Stimulated activated CD8-positive, alpha-beta memory T cell treated with anti-CD3 and anti-CD28 coated beads, Interleukin-15, amount 100 ng/mL, for 24 hours (primary cell): ENCODE data around the gene FLNB.
"Not testable (repeated sequence)": the region's sequence is repeated elsewhere in the genome, so short reads cannot be mapped to it uniquely, and the experiment has no call there.

Experiments used
- DNase-seq: peaks from one replicate; pipeline ENCODE4 v3.0.0-alpha.2; 2020; ENCODE audit warnings: low read depth

FLNB gene

DNA sequence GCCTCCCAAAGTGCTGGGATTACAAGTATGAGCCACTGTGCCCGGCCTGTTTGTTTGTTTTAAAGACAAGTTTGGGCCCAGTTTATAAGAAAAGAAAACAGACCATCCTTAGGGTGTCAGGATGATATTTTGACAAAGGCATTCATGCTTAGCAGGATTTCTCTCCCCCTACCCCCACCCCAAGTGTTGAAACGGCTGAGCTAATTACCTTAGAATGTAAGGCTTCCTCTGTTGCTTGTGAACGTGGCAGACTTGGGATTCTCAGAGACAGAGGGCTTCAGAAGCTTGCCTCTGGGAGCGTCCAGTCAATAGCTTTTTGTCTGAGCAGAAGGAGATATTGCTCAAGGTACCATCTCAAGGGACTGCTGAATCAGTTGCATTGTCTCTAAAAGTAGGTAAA lies 24.0 kb downstream of the FLNB start:
- no peak for DNase-seq

DNA sequence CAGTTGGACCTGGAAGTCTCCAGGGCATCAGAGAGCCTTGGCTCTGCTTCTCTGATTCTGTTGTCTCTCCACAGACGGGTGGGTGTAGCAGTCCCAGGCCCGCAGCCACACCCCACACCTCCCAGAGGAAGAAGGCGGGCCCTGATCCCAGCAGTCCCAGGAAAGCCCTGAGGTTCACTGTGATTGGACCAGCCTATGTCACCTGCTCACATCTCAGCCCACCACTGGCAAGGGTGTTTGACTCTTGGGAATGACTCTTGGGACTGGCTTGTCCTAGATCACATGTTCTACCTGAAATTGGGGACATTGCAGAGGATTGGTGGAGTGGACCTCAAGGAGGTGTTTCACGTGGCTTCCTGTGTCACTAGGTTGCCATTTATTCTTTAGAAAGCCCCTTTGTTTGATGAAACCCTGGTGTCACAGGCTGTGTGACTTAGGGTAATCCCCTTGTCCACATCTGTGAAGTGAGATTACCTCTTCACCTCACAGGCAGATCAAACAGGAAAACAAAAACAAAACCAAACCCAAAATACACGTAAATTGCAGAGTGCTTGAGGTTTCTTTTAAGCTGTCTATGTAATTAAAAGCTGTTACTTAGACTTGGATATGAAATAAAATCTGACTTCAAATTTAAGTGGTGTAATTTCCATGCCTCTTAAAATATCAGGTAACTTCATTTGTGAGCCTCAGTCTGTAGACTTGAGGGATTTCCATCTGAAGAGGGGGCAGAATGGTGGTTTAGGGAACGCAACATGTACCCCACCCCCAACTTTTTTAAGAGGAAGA lies 26.7 kb downstream of the FLNB start:
- no peak for DNase-seq

DNA sequence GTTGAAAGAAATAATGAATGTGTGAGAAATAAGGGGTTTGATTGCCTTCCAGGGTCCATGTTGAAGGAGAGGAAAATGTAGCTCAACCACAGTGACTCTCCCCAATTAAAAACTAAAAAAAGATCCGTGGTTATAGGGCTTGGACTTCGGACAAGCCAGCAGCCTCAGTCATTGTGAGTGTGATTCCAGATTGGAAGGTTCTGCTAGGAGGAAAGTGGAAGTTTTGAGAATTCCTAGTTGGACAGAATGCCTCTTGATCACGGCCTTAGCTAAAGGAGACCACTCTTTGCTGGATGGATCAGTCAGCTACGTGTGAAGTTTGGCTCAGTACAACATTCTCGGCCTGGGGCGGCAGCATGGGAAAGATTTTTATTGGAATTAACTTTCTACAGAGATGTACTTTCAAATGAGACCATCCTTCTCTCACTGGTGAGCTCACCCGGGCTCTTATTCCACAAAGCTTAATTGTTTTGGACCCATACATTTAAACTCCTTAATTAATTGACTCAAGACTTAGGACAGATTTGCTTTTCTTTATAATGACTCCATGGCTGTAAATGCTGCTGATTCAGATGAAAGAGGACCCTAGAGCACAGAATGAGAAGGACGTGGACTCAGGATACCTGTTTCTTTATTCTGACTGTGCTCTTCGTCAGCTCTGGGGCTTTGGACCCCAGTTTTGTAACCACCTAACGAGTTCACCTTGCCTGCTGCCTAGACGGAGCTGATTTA lies 27.5 kb downstream of the FLNB start:
- no peak for DNase-seq

DNA sequence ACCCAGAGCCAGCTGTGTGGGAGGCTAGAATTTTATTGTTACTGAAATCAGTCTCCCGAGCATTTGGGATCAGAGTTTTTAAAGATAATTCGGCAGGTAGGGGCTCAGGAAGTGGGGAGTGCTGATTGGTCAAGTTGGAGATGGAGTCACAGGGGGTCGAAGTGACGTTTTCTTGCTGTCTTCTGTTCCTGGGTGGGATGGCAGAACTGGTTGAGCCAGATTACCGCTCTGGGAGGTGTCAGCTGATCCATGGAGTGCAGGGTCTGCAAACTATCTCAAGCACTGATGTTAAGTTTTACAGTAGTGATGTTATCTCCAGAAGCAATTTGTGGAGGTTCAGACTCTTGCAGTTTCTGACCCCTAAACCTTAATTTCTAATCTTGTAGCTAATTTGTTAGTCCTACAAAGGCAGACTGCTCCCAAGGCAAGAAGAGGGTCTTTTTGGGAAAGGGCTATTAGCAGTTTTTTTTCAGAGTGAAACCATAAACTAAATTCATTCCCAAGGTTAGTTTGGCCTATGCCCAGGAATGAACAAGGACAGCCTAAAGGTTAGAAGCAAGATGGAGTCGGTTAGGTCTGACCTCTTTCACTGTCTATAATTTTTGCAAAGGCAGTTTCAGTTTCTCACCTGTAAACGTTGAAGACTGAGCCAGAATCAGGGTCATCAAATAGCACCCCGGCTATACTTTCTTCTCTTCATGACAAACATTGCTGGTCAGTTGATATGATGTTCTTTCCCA lies 28.2 kb downstream of the FLNB start:
- no peak for DNase-seq

DNA sequence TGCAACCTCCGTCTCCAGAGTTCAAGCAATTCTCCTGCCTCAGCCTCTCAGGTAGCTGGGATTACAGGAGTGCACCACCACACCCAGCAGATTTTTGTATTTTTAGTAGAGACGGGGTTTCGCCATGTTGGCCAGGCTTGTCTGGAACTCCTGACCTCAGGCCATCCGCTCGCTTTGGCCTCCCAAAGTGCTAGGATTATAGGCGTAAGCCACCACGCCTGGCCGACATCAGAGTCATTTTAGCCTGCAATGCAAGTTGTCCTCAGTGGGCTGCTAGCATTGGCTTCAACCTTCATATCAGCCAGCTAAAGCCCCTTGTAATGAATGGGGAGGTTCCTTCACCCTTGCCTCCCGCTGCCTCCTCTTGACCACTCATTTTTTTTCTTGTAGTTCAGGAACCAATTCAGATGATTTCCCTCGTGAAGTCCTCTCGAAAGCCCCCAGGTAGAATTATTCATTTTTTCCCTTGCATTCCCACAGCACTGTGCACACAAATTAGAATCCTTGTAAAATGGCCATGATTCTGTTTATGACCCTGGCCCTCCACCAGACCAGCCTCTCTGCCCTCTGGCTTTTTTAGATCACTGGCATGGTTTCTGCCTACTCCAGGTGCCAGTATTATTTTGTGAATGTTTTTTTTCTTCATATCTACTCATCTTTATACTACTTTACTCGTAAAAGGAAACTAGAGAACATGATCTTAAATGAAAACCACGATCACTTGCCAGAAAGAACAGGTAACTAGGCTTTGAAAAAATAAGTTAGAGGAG lies 29.1 kb downstream of the FLNB start:
- no peak for DNase-seq

DNA sequence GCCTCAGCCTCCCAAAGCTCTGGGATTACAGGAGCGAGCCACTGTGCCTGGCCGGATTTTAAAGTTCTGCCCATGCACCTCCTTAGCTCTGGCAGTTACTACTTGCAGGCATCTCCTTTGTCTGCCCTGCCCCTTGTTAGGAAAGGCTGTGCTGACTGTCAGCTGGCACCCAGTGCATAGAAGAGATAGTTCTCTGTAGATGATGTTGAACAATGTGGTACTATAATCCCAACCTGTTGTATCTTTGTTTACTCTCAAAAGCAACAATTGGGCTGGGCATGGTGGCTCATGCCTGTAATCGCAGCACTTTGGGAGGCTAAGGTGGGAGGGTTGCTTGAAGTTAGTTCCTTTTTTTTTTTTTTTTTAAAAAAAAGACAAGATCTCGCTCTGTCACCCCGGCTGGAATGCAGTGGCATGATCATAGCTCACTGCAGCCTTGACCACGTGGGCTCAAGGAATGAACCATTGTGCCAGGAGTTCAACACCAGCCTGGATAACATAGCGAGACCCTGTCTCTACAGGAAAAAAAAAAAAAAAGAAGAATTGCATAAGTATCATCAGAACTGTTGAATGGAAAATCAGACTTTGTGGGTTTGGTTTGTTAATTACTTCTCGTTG lies 30.6 kb downstream of the FLNB start:
- no peak for DNase-seq

DNA sequence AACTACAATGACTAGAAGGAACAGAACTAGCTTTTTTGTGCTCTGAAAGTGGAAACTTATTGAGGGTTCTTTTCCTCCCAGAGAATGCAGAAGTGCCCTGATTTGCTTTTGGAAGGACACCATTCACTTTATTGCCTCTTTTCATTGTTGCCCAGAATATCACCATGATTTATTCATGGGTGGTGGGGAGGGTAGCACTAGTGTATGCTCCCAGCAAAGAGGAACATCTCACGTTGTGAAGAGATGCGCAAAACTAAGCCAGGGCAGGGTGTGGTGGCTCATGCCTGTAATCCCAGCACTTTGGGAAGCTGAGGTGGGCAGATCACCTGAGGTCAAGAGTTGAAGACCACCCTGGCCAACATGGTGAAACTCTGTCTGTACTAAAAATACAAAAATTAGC lies 31.4 kb downstream of the FLNB start:
- no peak for DNase-seq

DNA sequence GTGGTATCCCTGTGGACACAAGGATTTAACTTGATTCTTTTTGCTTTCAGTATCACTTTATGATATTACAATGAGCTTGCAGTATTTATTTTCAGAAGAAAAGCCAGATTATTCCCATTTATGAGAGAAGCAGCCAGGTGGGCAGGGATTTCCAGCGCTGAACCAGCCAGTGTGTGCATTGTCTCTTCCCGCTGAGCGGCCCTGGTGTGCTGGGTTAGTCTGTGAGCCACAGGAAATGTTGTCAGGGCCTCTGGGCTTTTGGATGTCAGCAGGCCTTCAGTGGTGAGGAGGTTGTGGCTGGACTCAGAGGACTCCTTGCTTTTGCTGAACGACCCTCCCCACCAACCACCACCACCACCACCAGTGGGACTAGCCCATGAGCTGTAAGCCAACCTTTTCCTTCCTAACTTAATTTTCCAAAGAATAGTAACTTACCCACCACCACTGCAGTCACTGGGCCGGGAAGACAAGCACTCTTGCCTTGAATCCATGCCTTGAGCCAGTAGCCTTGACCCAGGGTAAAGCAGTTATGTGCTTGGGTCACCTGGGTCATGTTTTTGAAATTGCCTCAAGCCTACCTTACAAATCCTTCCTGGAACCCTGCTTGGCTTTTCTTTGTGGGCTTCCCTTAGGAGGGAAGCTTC lies 33.1 kb downstream of the FLNB start:
- no peak for DNase-seq

DNA sequence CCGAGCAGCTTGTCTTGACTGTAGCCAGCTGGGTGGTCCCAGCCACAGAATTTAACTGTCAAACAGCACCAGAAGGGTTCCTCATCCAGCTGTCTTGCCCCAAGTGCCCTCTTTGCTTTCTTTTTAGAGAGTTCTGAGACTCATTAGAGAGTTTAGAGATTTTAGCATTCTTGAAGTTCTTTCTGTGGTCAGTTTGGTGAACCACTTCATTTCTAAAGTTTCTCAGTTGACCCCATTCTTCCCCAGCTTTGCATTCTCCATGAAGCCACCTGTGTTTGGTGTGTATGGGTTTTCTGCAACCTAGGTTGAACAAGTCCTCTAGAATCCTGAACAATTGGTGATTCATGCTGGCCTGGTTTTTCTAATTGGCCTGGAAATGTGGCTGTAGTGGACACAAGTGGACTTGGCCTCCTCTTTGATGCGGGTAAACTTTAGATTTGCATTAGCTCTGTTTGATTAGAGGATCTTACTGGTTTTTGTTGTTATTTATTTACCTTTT lies 33.7 kb downstream of the FLNB start:
- no peak for DNase-seq

DNA sequence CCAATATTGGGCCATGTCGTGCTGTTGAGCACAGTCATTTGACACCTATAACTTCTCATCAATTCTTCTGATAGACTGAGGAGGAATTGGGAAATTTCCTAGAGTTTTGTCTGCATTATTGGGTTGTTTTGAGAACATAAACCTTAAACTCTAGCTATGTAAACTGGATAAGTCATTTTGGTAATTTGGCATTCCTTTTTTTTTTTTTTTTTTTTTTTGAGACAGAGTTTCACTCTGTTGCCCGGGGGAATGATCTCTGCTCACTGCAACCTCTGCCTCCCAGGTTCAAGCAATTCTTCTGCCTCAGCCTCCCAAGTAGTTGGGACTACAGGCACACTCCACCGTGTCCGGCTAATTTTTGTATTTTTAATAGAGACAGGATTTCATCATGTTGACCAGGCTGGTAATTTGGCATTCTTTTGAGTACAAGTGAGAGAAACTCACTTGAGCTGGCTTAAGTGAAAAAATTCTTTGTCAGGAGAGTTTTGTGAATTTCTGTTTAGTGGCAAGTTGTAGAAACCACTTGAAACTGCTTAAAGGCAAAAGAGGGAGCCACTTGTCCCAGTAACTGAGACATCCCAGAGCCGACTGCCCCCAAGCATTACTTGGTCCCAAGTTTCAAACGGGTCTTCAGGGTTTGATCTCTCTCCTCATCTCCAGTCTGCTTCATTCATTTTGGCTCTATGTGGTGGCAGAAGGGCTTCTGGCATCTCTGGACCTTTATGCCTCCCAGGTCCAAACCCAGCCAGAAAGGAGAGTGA lies 34.9 kb downstream of the FLNB start:
- DNase-seq = no peak

DNA sequence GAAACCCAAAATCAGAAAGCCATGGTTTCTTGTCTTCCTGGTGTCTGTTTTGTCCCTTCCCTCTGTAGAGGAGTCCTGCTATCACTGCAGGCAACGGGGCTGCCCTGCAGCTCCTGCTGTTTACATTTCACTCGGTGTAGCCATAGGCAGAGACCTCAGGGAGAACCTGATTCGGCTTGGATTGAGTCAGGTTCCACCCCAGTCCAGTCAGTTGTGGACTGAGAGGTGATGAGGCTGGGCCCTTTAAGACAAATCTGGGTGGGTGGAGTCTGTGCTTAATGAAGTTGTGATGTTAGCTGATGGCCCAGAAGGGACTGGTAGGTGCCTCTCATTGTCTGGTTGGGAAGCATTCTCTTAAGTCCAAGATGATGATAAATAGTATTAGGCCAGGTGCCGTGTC lies 35.7 kb downstream of the FLNB start:
- no peak for DNase-seq

DNA sequence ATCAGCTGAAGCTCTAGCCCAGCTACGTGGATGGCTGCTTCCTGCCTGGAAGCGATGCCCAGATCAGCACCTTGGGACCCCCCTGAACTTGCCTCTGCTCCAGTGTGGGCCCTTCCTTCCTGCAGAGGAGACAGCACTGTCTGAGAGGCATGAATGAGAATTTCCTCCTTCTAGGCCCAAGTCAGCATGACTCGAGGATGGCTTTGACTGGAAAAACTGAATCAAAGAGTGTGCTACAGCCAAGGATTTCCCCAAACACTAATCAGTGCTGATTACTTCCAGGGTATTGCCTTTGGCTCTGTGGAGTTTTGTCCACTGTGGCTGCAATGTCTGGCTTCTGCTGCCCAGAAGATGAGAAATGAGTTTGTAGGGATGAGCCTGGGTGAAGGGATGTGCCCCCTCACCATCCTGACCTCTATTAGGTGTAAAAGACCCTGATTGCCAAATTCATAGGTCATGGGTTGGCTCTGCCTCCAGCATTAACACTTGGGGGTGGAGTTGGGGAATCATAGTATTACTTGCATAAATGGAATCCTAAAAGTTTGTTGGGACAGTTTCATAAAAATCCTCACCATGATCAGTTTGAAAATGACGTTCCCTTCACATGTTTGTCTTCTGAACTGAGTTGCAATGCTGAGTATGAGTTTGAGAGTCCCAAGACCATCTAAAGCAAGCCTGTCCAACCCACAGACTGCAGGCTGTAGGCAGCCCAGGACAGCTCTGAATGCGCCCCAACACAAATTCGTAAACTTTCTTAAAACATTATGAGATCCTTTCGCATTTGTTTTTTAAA lies 36.7 kb downstream of the FLNB start:
- no peak for DNase-seq

DNA sequence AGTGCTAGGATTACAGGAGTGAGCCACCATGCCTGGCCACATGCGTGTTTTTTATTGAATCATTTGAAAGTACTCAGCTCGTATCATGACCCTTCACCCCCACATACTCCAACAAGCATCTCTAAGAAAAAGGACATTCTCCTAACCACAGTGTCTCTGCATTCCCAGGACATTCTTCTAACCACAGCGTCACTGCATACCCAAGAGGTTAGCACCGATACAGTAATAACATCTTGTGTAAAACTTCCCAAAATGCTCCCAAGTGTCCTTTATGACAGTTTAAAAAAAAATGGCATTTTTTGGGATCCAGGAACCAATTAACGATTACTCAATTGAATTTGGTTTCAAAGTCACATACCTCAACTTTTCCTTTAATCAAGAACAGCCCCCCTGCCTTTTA lies 39.6 kb downstream of the FLNB start:
- no peak for DNase-seq

DNA sequence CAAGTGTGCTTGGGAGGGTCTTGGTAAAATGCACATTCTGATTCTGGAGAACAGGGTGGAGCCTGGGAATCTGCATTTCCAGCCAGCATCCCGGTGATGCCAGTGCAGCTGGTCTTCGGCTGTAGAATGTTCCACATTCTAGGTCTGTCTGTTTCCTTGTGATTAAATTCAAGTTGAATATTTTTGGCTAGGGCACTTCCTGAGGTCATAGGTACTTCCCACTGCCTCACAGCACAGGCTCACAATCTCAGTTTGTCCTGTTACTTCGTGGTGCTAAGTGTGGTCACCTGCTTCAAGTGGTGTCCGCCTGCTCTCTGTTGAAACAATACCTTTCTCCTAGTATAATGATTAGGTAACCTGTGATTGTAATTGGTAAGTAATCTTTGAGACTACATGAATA lies 40.1 kb downstream of the FLNB start:
- DNase-seq = no peak

DNA sequence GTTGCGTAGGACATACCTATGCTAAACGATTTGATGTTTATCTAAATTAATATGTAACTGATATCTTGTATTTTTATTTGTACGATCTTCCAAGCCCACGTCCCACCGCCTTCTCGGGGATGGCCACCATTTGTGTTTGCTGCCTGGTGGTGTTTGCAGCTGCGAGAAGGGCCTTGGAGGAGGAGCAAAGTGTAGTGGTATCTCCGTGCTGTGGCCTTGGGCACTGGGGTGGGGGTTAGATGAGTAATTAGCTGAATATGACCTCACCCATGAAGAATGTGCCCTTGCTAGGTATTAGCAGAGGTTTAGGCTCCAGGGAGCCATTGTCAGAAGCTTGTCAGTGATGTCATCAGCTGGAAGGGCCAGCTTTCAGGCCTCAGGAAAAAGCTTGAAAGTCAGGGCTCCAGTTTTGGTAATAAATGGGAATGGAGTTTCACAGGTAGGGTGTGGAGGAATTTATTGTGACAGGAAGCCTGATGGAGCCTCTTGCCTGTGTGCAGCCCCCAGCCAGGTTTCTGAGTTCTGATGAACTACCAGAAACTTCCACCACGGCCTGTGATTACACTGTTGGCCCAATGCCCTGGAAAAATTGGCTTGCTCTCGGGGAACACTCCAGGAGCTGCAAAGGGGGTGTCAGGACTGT lies 41.0 kb downstream of the FLNB start:
- no peak for DNase-seq

DNA sequence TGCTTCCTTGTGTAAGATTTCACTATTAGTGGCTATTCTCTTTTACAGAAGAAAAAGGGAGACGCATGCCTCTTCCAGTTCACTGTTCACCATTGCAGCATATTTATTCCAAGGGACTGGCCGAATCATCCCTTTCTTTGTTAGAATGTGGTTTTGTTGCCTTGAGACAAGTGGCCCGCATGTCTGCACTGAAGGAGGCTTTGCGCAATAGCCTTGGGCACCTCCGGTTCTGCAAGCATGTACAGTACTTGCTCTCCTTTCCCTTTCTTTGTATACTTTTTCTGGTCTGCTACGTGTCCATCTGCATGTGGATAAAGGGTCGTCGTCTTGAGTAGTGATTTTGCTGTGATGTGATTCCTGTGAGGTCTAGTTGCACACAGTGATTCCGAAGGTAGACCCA lies 43.0 kb downstream of the FLNB start:
- DNase-seq = no peak

DNA sequence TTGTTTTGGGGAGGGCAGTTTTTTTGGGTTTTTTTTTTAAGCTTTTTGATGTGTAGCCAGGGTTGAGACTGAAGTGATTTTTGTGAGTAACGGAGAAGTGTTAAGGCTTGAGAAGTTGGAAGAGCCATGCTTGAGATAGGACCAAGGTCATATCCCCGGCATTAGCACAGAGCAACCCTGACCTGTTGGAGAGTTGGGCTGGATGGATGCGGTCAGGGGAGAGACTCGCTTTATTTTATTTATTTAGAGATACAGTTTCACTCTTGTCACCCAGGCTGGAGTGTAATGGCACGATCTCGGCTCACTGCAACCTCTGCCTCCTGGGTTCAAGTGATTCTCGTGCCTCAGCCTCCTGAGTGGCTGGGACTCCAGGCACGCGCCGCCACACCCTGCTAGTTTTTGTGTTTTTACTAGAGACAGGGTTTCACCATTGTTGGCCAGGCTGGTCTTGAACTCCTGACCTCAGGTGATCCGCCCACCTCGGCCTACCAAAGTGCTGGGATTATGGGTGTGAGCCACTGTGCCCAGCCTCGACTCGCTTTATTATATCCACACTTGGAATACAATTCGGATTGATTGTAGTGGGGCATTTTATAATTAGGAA lies 43.5 kb downstream of the FLNB start:
- not testable (repeated sequence) for DNase-seq
